Progenitor cell of endocrine pancreas (in vitro differentiated cells): ENCODE measurements around the gene ZNF488. TPM values are rescaled to one million over a fixed set of nuclear protein-coding genes. Genes with fewer than 3 reads are reported as not detected.

Experiments used
- DNase-seq: peaks from one replicate; pipeline ENCODE4 v3.0.0; 2021; ENCODE audit warnings: low spot score; ENCODE audit not compliant: unreplicated experiment
- H3K27ac Mint-ChIP-seq: 2 replicates; pipeline ENCODE4 v1.8.0; 2021; ENCODE audit warnings: mild to moderate bottlenecking, moderate library complexity, mixed read lengths
- H3K27me3 Mint-ChIP-seq: 2 replicates; pipeline ENCODE4 v1.8.0; 2021; ENCODE audit warnings: mixed read lengths
- H3K36me3 Mint-ChIP-seq: 2 replicates; pipeline ENCODE4 v1.8.0; 2022; ENCODE audit warnings: mixed read lengths; ENCODE audit not compliant: insufficient read depth
- H3K4me1 Mint-ChIP-seq: 2 replicates; pipeline ENCODE4 v1.8.0; 2021; ENCODE audit warnings: low read depth, mixed read lengths
- H3K4me3 Mint-ChIP-seq: 2 replicates; pipeline ENCODE4 v1.8.0; 2021; ENCODE audit warnings: low read depth, mild to moderate bottlenecking, moderate library complexity, mixed read lengths
- H3K9me3 Mint-ChIP-seq: 2 replicates; pipeline ENCODE4 v1.8.0; 2021; ENCODE audit warnings: low read depth, mixed read lengths
- total RNA-seq: library from RNA; stranded (reverse); gene quantifications from 2 replicates; pipeline ENCODE4 v1.2.1, GENCODE V29; 2021
- TF ChIP-seq, protein P1 (sequence below): fragments of 200-600 bp; sonication (generic); IDR thresholded peaks from one replicate; pipeline ENCODE4 v1.5.0; 2021; ENCODE audit warnings: antibody characterized with exemption, mild to moderate bottlenecking; ENCODE audit not compliant: unreplicated experiment

The ZNF488 gene
- total RNA-seq, 1 donor from 2014 or later: 1.0 TPM

DNA sequence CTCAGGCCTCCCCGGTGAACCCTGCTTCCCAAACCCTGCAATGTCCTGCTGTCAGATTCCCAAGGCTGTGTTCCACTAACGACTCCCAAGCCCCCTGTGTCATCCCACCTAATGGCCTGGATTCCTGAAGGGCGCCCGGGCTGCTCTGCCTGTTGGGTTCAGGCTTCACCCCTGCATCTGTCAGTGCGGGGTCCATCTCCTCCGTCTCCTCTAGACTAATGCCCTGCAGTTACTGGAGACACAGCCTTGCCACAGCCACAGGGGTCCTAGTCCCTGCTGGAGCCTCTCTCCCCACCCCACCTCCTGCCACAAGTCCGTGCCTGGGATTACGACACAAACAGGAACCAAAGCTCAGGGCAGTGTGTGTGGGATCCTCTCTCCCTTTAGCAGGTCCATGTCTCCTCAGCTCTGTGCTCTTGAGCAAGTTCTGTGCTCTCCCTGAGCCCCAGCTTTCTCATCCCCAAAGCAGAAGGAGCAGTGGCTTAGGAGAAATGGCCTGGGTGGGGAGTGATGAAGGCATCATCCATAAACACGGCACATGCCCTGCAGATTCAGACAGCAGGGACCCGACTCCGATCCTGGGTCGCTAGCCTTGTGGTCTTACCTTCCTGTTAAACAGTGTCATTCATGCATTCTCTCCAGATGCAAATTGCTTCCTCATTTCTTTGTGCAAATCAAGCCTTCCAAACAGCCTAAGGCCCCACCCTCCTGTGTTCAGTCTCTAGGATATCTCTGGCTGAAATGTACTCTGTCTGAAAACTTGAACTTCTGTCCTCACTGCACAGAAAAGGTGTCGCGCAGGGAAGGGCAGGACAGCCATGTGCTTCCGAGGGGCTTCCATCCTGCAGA lies 44.1 kb downstream of the ZNF488 start:
- Mint-ChIP-seq H3K9me3 (no peaks in the 10 kb centered on the region), H3K27me3 (peaks cover 36% of the 10 kb centered on the region), H3K4me3 (no peak overlapping the region), H3K27ac (no peak overlapping the region), H3K4me1 (no peaks in the 10 kb centered on the region), H3K36me3 (no peaks in the 10 kb centered on the region)
- TF ChIP-seq, protein P1, sequence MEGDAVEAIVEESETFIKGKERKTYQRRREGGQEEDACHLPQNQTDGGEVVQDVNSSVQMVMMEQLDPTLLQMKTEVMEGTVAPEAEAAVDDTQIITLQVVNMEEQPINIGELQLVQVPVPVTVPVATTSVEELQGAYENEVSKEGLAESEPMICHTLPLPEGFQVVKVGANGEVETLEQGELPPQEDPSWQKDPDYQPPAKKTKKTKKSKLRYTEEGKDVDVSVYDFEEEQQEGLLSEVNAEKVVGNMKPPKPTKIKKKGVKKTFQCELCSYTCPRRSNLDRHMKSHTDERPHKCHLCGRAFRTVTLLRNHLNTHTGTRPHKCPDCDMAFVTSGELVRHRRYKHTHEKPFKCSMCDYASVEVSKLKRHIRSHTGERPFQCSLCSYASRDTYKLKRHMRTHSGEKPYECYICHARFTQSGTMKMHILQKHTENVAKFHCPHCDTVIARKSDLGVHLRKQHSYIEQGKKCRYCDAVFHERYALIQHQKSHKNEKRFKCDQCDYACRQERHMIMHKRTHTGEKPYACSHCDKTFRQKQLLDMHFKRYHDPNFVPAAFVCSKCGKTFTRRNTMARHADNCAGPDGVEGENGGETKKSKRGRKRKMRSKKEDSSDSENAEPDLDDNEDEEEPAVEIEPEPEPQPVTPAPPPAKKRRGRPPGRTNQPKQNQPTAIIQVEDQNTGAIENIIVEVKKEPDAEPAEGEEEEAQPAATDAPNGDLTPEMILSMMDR: no peak
- DNase-seq: no peak

DNA sequence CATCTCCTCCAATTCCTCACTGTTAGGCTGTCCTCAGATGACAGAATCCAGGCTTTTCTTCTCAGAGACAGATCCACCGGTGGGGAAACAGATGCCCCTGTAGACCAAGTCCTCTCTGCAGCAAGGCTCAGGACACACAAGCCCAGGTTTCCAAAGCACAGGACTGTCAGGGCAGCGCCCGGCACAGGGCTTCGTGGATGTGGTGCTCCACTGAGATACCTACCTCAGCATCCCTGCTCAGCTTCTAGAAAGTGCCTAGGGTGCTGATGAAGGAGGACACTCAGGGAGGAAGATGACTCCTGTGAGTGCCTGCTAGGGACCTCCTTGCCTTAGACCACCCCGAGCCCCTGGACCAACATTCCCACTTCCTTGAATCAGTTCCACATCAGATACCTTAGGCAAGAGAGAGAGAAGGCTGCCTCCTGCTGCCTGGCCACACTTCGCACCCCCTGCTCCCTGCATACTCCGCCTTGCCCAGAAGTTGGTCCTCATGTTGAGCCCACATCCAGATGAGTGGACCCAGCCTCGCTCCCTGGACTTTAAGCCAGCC lies 44.8 kb downstream of the ZNF488 start:
- Mint-ChIP-seq H3K36me3 (no peaks in the 10 kb centered on the region), H3K27me3 (peaks cover 36% of the 10 kb centered on the region), H3K4me3 (no peak overlapping the region), H3K4me1 (no peaks in the 10 kb centered on the region), H3K9me3 (no peaks in the 10 kb centered on the region), H3K27ac (no peak overlapping the region)
- DNase-seq: no peak
- TF ChIP-seq, protein P1: no peak

DNA sequence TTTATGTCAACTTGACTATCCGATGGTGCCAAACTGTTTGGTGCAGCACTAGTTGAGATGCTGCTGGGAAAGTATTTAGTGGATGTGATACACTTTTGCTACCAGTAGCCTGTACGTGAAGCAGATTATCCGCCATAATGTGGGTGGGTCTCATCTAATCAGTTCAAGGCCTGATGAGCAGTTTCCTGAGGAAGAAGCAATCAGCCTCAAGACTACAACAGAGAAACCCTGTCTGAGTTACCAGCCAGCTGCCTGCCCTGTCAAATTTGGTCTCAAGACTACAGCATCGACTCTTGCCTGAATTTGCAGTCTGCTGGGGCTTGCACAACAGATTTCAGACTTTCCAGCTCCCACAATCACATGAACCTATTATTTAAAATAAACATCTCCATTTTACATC lies 46.8 kb downstream of the ZNF488 start:
- TF ChIP-seq, protein P1: no peak
- no peak overlapping the region for H3K27ac Mint-ChIP-seq
- no peak overlapping the region for H3K4me3 Mint-ChIP-seq
- no peak for DNase-seq
- H3K27me3 Mint-ChIP-seq: peaks cover 45% of the 10 kb centered on the region
- no peaks in the 10 kb centered on the region for H3K36me3 Mint-ChIP-seq
- no peaks in the 10 kb centered on the region for H3K4me1 Mint-ChIP-seq
- no peaks in the 10 kb centered on the region for H3K9me3 Mint-ChIP-seq

DNA sequence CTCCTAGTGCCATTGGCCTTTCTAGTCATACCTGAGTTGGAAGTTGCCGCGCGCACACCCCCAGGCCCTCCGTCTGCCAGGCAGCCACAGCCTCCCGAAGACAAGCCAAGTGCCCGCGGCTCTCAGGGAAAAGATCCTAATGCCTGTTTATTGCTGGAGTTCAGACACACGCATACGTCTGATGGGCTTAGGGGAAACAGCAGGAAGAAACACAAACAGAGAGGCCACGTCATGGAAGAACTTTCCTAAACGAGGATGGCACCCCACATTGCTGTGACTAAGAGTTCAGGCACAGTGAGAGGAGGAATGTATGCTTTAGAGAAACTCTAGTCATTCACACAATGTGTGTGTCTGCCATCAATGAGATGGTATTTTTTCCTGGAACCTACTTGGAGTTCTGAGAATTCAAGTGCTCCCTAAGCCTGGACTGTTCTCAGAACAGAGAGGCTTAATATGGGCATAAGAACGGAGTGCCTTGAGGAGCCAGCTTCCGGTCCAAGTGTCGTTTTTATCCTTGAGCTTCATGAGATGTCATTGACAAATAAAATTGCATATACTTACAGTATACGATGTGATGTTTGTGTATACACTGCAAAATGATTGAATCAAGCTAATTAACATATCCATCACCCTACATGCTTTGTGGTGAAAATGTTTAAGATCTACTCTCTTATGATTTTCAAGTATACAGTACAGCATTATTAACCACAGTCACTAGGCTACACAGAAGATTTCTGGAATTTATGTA lies 47.5 kb downstream of the ZNF488 start:
- TF ChIP-seq, protein P1: no peak
- Mint-ChIP-seq H3K4me1 (no peaks in the 10 kb centered on the region), H3K9me3 (no peaks in the 10 kb centered on the region), H3K36me3 (no peaks in the 10 kb centered on the region), H3K27me3 (peaks cover 45% of the 10 kb centered on the region), H3K27ac (no peak overlapping the region), H3K4me3 (no peak overlapping the region)
- no peak for DNase-seq

DNA sequence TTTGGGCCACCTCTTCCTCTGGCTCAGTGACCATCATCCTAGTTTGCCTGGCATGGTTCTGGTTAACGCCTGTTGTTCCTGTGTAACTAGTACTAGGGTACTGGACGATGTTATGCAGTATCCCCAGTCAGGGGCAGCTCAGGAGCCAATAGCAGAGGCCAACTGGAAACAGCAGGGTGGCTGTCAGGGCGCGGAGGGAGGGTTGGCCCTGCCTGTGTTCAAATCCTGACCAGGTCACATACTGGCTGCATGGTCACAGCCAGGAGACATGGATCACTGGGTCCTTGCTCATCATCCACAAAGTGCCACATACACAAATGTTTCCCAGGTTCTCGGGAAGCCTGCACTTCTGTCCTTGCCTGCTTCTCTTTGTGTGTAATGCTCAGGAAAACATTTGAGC lies 48.2 kb downstream of the ZNF488 start:
- no peak for DNase-seq
- TF ChIP-seq, protein P1: no peak
- no peaks in the 10 kb centered on the region for H3K4me1 Mint-ChIP-seq
- peaks cover 45% of the 10 kb centered on the region for H3K27me3 Mint-ChIP-seq
- H3K27ac Mint-ChIP-seq: no peak overlapping the region
- H3K36me3 Mint-ChIP-seq: no peaks in the 10 kb centered on the region
- H3K9me3 Mint-ChIP-seq: no peaks in the 10 kb centered on the region
- no peak overlapping the region for H3K4me3 Mint-ChIP-seq
